GM12801 (cell line): ENCODE results near the gene BAIAP2L2.

Source experiments
- TF ChIP-seq, protein P1 (sequence below): IDR thresholded peaks from one replicate; pipeline ENCODE4 v1.5.1; 2011; ENCODE audit warnings: control low read depth; ENCODE audit not compliant: insufficient read length; ENCODE audit errors: extremely low read depth

Gene BAIAP2L2

DNA sequence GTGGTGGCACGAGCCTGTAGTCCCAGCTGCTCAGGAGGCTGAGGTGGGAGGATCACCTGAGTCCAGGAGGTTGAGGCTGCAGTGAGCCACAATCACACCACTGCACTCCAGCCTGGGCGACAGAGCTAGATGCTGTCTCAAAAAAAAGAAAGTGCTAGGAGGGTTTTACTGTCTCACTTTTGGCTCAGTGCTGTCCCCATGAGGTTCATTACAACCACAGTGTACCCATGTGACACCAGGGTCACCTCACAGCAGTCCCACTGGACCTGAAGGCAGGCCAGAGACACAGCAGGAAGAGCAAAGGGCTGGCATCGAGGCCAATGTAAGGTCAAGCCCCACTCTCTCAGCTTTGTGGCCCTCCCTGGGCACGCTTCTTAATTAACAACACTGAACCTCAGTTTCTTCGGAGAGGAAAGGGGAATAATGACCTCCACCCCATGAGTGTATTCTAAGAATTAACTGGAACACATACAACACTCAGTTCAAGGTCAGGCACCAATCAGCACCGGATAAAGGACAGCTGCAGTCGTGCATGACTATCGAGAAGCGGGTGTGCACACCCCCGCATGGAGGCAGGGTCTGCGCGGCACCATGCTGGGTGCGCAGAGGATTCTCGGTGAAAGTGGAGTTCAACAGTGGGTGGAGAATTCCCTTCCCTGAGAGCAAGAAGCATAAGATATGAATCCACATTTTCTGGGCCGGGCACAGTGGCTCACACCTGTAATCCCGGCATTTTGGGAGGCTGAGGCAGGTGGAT, 30.9 kb upstream of the BAIAP2L2 start:
- TF ChIP-seq, protein P1, sequence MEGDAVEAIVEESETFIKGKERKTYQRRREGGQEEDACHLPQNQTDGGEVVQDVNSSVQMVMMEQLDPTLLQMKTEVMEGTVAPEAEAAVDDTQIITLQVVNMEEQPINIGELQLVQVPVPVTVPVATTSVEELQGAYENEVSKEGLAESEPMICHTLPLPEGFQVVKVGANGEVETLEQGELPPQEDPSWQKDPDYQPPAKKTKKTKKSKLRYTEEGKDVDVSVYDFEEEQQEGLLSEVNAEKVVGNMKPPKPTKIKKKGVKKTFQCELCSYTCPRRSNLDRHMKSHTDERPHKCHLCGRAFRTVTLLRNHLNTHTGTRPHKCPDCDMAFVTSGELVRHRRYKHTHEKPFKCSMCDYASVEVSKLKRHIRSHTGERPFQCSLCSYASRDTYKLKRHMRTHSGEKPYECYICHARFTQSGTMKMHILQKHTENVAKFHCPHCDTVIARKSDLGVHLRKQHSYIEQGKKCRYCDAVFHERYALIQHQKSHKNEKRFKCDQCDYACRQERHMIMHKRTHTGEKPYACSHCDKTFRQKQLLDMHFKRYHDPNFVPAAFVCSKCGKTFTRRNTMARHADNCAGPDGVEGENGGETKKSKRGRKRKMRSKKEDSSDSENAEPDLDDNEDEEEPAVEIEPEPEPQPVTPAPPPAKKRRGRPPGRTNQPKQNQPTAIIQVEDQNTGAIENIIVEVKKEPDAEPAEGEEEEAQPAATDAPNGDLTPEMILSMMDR = no peak

DNA sequence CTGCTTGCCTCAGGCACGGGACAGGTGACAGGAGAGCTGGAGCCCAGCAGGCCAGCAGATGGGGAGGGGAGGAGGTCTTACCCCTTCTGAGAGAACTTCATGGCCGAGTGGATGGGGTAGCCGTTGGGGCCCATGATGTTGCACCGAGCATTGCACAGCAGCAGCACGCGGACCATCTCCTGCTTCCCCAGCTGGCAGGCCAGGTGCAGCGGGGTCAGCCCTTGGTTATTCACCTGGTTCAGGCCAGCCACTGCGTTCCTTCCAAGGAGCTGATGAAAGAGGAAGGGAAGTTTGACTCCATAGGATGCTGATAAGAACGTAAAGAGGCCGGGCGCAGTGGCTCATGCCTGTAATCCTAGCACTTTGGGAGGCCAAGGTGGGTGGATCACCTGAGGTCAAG, 29.4 kb upstream of the BAIAP2L2 start:
- TF ChIP-seq, protein P1 = no peak

DNA sequence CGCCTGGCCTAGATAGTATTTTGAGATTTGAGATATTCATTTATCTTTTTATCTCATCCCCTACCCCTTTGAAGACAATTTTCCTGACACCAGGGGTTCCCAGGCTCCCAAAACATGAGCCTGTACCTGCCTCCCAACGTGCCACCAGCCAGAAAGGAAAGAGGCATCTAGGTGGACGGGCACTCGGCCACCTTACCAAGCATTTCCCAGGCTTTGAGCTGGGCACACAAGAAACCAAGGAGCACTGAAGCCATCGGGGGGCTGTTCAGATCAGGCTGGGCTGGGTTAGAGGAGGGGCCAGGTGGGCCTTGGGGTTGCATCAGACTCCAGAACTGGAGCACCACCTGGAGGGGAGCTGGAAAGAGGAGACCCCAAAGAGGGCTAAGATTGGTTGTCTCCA, 28.5 kb upstream of the BAIAP2L2 start:
- TF ChIP-seq, protein P1 = no peak

DNA sequence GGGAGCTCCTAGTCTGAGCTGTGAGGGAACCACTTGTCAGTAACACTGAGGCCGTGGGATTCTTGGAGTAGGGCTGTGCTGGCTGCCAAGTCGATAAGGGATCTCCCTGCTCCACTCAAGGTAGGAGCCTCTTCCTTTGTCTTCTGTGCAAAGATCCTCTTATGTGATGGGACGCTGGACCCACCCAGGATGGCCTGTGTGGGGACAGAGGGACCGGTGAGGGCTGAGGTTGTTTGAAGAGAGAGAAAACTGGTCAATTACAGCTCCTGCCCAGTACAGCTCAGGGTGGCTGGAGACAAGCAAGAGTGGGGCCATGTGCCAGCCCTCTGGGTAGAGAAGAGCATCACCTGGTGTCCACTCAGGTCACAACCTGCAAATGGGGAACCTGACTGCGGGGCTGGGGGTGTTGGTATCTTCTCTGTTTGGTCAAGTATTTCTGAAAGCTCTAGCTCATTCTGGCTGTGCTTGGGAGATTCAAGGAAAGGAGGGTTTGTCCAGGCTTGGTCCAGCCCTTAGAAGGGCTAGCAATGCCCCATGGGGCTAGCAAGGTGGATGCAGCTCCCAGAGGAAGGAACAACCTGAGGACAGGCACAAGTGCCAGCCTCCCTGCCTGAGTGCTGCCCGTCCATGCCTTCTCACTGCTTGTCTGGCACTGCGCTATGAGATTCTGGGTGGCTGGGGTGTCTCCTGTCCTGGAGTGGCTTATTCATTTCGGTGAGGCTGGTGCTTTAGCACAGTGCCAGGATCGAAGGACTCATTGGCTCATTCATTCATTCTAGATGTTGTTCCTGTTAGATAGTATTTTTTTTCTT, 27.6 kb upstream of the BAIAP2L2 start:
- TF ChIP-seq, protein P1 = no peak

DNA sequence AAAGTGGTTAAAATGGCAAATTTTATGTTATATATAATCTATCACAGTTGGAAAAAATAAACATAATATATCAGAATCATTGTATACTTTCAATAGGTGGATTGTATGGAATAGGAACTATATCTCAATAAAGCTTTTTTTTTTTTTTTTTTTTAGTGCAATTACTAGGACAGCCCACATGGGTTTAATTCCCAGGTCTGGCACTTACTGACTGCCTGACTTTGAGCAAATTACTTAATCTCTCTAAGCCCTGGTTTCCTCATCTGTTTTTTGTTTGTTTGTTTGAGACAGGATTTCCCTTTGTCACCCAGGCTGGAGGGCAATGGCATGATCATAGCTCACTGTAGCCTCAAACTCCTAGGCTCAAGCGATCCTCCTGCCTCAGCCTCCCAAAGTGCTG, 26.1 kb upstream of the BAIAP2L2 start:
- TF ChIP-seq, protein P1 = no peak

DNA sequence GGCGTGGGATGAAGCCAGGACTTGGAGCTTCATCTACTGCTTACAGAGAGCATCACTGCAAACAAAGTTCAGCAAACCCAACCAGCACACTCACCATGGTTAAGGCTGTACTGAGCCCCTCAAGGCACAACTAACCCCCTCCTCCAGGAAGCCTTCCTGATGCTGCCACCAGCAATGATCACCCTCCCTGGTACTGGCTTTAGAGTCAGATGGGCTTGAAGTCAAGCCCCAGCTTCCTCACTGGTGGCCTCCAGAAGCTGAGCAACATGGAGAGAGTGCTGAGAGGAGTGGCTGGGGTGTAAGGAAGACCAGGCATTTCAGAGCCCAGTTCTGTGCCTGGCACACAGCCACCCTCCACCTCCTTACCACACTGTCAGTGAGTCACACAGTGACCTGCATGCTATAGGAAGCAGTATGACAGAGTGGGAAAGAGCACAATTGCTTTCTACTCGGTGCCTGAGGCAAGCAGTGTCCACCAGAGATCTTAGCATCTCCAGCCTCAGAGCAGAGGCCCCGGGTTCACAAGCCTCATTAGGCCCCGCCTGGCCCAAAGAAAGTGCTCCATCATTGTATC, 24.7 kb upstream of the BAIAP2L2 start:
- TF ChIP-seq, protein P1 = no peak

DNA sequence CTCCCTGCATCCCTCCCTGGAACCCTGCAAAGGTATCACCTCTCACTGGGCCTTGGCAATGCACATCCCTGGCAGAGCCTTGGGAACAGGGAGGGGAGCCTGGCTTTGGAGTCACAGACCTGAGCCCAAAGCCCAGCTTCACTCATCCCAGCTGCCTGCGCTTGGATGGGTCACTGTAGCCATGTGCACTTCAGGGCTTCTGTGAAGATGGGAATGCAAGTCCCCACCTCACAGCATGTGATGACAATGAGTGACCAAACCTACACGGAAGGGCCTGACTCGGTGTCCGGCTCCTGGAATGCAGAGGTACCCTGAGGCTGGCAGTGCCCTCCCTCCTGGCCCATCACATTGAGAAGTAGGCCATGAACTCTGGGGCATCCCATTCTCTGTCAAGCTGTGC, 22.8 kb upstream of the BAIAP2L2 start:
- TF ChIP-seq, protein P1 = no peak
